Heart left ventricle (tissue), 16 donors: ENCODE results near the gene APC. TPM values are rescaled to one million over a fixed set of nuclear protein-coding genes. Genes with fewer than 3 reads are reported as not detected.

Experiments used
- ATAC-seq, 4 donors: fragments of 200-7000 bp; cut with Tn5 transposase; one replicate each; pipeline ENCODE4 v1.9.1; 2020 to 2022; ENCODE audit warnings: moderate library complexity in 4 of 4, mild to moderate bottlenecking in 3 of 4, moderate number of reproducible peaks in 1 of 4
- DNase-seq, 5 donors: peaks; one replicate each; pipeline ENCODE4 v3.0.0-alpha.2; 2020
- H3K27ac ChIP-seq, 12 donors: fragments of 200-600 bp; sonication (generic) in 4 of 12; one replicate each; pipeline versions ENCODE4 v1.5.0 to v1.8.0; 2016 to 2022; ENCODE audit warnings: mild to moderate bottlenecking in 2 of 12
- H3K27me3 ChIP-seq, 9 donors: fragments of 200-600 bp; sonication (generic) in 2 of 9; one replicate each; pipeline versions ENCODE4 v1.5.1 to v1.8.0; 2016 to 2022; ENCODE audit warnings: mild to moderate bottlenecking in 3 of 9
- H3K36me3 ChIP-seq, 9 donors: fragments of 200-600 bp; sonication (generic) in 2 of 9; one replicate each; pipeline versions ENCODE4 v1.5.0 to v1.8.0; 2018 to 2022; ENCODE audit warnings: mild to moderate bottlenecking in 2 of 9
- H3K4me1 ChIP-seq, 12 donors: fragments of 200-600 bp; sonication (generic) in 4 of 12; one replicate each; pipeline versions ENCODE4 v1.5.0 to v1.8.0; 2016 to 2022; ENCODE audit warnings: mild to moderate bottlenecking in 3 of 12
- H3K4me3 ChIP-seq, 12 donors: fragments of 200-600 bp; sonication (generic) in 4 of 12; one replicate each; pipeline versions ENCODE4 v1.5.0 to v1.8.0; 2017 to 2022; ENCODE audit warnings: mild to moderate bottlenecking in 9 of 12, moderate library complexity in 4 of 12
- H3K9me3 ChIP-seq, 12 donors: fragments of 200-600 bp; sonication (generic) in 4 of 12; one replicate each; pipeline versions ENCODE4 v1.5.0 to v1.8.0; 2016 to 2022; ENCODE audit warnings: mild to moderate bottlenecking in 1 of 12
- CTCF ChIP-seq, 12 donors: fragments of 200-600 bp; sonication (generic) in 4 of 12; IDR thresholded peaks; one replicate each; pipeline versions ENCODE4 v1.5.0 to v1.8.0; 2018 to 2022; ENCODE audit warnings: antibody characterized with exemption in 12 of 12, mild to moderate bottlenecking in 5 of 12
- POLR2A ChIP-seq, 2 donors: fragments of 450-650 bp; IDR thresholded peaks; one replicate each; pipeline ENCODE4 v1.6.1; 2017; ENCODE audit warnings: antibody characterized with exemption in 2 of 2, mild to moderate bottlenecking in 2 of 2, moderate library complexity in 2 of 2
- WGBS, 4 donors: extraction: QIAGEN DNeasy Blood & Tissue Kit in 2 of 4; methylation state at CpG; one replicate each; pipeline versions ENCODE4 v1.1.5 to v1.1.7; 2013 to 2018; 5-methylcytosine and 5-hydroxymethylcytosine counted together
- intact Hi-C, 10 donors: fragments of 100-400 bp; cut with DNase I; formaldehyde crosslinking; loops; one replicate each; pipeline versions ENCODE4 v1.11.1 to v1.14.2; 2022
- polyA plus RNA-seq, 2 donors: library from polyadenylated mRNA; stranded (reverse); fragments of 200-250 nt; gene quantifications; one replicate each; pipeline ENCODE4 v1.2.3, GENCODE V29; 2013
- total RNA-seq, 9 donors: library from RNA; depleted of rRNA in 2 of 9; stranded (reverse); fragments of >200 nt in 2 of 9; fragmentation: NEBNext Ultra II Directional in 3 of 9; extraction: Animal tissue kit (Norgen Biotek cat#: 25700) in 3 of 9; gene quantifications; one replicate each; pipeline versions ENCODE4 v1.1.0 to v1.2.4, GENCODE V29; 2016 to 2023
- donor health status: ischemic (EF 13 %, LVEDD 7.1; RV severe dilation, severe dysfunction).
- donor health status: healthy with polysubstance abuse.
- donor health status: DM: no; HTN: yes; CAD: no.
- donor health status: DM: no; HTN: no; CAD: no.
- donor health status: ischemic (EF 25% LVEDD 6.9; RV normal size, moderate dysfunction).
- donor health status: ischemic (EF 25% LVEDD 5.7; RV mildly dilated, moderate dysfunction).
- donor health status: healthy.
- donor health status: DM: yes; HTN: yes; CAD: no.
- donor health status: ischemic (EF 35%, LVEDD 5.7; RV mildly dilated, moderate dysfunction).
- donor health status: nonischemic (EF 11% LVEDD 7.7; RV severe dilation, severe dysfunction).
- donor health status: DM: yes; HTN: yes; CAD: no.
- donor health status: PGD.
- donor health status: ischemic (EF 29% LVEDD 5.4; RV normal size, mild dysfunction).
- donor health status: nonischemic (EF 23%, LVEDD 6.1; RV moderate dilation, normal function).

The APC gene
- total and polyA plus RNA-seq, 11 donors: 3.8 to 65.3 (median 37.4) TPM

- peaks cover 0 to 15% (median 0%) of the 10 kb centered on the region in 12 donors for H3K4me1 ChIP-seq
- no peak overlapping the region for H3K27ac ChIP-seq
- no peak overlapping the region for H3K4me3 ChIP-seq
- intact Hi-C loops: loop anchor here in 5 of 10 donors (5.0 to 10.0 kb wide), 3 partner anchors 282 to 294 kb away; no protein-coding TSS in a partner anchor
- no peaks in the 10 kb centered on the region for H3K9me3 ChIP-seq
- TF ChIP-seq POLR2A (IDR thresholded peaks at IDR 0.05) (no peak), CTCF (IDR thresholded peaks at IDR 0.05) (no peak)
- H3K27me3 ChIP-seq: no peaks in the 10 kb centered on the region
- DNase-seq (no peak), ATAC-seq (peak in 1 of 4 donors; percentile 31)
- no peaks in the 10 kb centered on the region for H3K36me3 ChIP-seq
- WGBS, 4 donors: 72 to 84% (median 83%) methylated on average over 5 of the region's 5 CpGs
Measured at GRCh38 chr5:112846556-112846955, 108.9 kb downstream of the APC start.

GRCh38 chr5:112847306-112847705, 109.6 kb downstream of the APC start:
- ATAC-seq: no peak
- intact Hi-C loops: loop anchor here in 5 of 10 donors (5.0 to 10.0 kb wide), 3 partner anchors 283 to 295 kb away; no protein-coding TSS in a partner anchor
- H3K4me3 ChIP-seq: no peak overlapping the region

GRCh38 chr5:112848116-112848811, 110.6 kb downstream of the APC start:
- WGBS, 4 donors: 44 to 57% (median 49%) methylated on average over 8 of the region's 8 CpGs
- no peak for DNase-seq

More at GRCh38 chr5:112847306-112847705, 109.6 kb downstream of the APC start:
- DNase-seq: no peak
- H3K36me3 ChIP-seq: no peaks in the 10 kb centered on the region
- H3K4me1 ChIP-seq: peaks cover 0 to 15% (median 0%) of the 10 kb centered on the region in 12 donors
- H3K27ac ChIP-seq: no peak overlapping the region
- TF ChIP-seq CTCF (IDR thresholded peaks at IDR 0.05) (no peak), POLR2A (IDR thresholded peaks at IDR 0.05) (no peak)
- no peaks in the 10 kb centered on the region for H3K9me3 ChIP-seq
- H3K27me3 ChIP-seq: no peaks in the 10 kb centered on the region

More at GRCh38 chr5:112848116-112848811, 110.6 kb downstream of the APC start:
- no peak overlapping the region for H3K4me3 ChIP-seq
- peaks cover 0 to 15% (median 0%) of the 10 kb centered on the region in 12 donors for H3K4me1 ChIP-seq
- peak; percentile 74 to 94 (median 90) for ATAC-seq
- H3K36me3 ChIP-seq: no peaks in the 10 kb centered on the region
- TF ChIP-seq POLR2A (IDR thresholded peaks at IDR 0.05) (no peak), CTCF (IDR thresholded peaks at IDR 0.05) (peak; percentile 45 to 76 (median 59))
- intact Hi-C loops: loop anchor here in 5 of 10 donors (5.0 to 10.0 kb wide), 3 partner anchors 283 to 296 kb away; no protein-coding TSS in a partner anchor
- H3K27ac ChIP-seq: no peak overlapping the region
- H3K9me3 ChIP-seq: no peaks in the 10 kb centered on the region
- H3K27me3 ChIP-seq: no peaks in the 10 kb centered on the region
